Ascending aorta (tissue), 2 donors: ENCODE measurements around the gene LIMS4. TPM values are rescaled to one million over a fixed set of nuclear protein-coding genes. Genes with fewer than 3 reads are reported as not detected.
"Not testable (repeated sequence)": the region's sequence is repeated elsewhere in the genome, so short reads cannot be mapped to it uniquely, and the experiment has no call there.

Source experiments
- DNase-seq, 2 donors: peaks; one replicate each; pipeline ENCODE4 v3.0.0-alpha.2; 2019; ENCODE audit warnings: low spot score in 2 of 2
- H3K27ac ChIP-seq, 2 donors: fragments of 200-600 bp; sonication (generic); one replicate each; pipeline ENCODE4 v1.5.1; 2016 to 2017; ENCODE audit warnings: mild to moderate bottlenecking in 1 of 2
- H3K27me3 ChIP-seq: fragments of 200-600 bp; sonication (generic); one replicate; pipeline ENCODE4 v1.5.1; 2017
- H3K36me3 ChIP-seq, 2 donors: fragments of 200-600 bp; sonication (generic); one replicate each; pipeline ENCODE4 v1.5.1; 2016
- H3K4me1 ChIP-seq, 2 donors: fragments of 200-600 bp; sonication (generic); one replicate each; pipeline ENCODE4 v1.5.1; 2016 to 2017; ENCODE audit warnings: mild to moderate bottlenecking in 1 of 2
- H3K4me3 ChIP-seq, 2 donors: fragments of 200-600 bp; sonication (generic); one replicate each; pipeline ENCODE4 v1.5.1; 2016 to 2017; ENCODE audit warnings: mild to moderate bottlenecking in 1 of 2
- H3K9me3 ChIP-seq, 2 donors: fragments of 200-600 bp; sonication (generic); one replicate each; pipeline ENCODE4 v1.5.1; 2016
- CTCF ChIP-seq, 3 experiments: fragments of 200-600 bp in 2 of 3; fragments of 450-650 bp in 1 of 3; sonication (generic) in 2 of 3; IDR thresholded peaks; one replicate each; pipeline ENCODE4 v1.5.1; 2016 to 2019; ENCODE audit warnings: antibody characterized with exemption in 3 of 3, mild to moderate bottlenecking in 1 of 3, moderate library complexity in 1 of 3
- intact Hi-C: fragments of 100-400 bp; cut with DNase I; formaldehyde crosslinking; loops from one replicate; pipeline ENCODE4 v1.15.1; 2023
- total RNA-seq: library from RNA; depleted of rRNA; stranded (reverse); fragments of >200 nt; gene quantifications from one replicate; pipeline ENCODE4 v1.1.0, GENCODE V29; 2016

LIMS4 gene
- total RNA-seq, 1 donor from 2014 or later: 21.2 TPM

DNA sequence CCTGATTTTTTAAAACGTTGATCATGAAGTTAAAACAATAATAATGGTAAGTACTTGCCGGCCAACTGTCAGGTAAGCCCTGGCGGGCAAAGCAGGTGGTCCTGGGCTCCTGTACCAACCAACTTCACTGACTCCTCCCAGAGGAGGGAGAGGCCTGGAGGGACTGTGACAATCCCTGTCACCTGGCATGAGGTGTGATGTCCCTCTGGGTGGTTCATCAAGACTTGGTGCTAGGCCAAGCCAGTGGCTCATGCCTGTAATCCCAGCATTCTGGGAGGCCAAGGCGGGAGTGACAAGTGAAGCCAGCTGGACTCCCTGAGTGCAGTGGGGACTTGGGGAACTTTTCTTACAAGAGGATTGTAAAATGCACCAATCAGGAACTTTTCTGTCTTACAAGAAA, 48.2 kb downstream of the LIMS4 start:
- H3K27ac ChIP-seq, H3K9me3 ChIP-seq, H3K36me3 ChIP-seq, intact Hi-C loops, H3K4me1 ChIP-seq, H3K27me3 ChIP-seq, DNase-seq, H3K4me3 ChIP-seq: not testable (repeated sequence)

- H3K4me1 ChIP-seq, DNase-seq, H3K9me3 ChIP-seq, H3K27me3 ChIP-seq, H3K27ac ChIP-seq, intact Hi-C loops, H3K4me3 ChIP-seq, H3K36me3 ChIP-seq: not testable (repeated sequence)
These were observed 49.0 kb downstream of the LIMS4 start for GRCh38 chr2:110423574-110423962.

DNA sequence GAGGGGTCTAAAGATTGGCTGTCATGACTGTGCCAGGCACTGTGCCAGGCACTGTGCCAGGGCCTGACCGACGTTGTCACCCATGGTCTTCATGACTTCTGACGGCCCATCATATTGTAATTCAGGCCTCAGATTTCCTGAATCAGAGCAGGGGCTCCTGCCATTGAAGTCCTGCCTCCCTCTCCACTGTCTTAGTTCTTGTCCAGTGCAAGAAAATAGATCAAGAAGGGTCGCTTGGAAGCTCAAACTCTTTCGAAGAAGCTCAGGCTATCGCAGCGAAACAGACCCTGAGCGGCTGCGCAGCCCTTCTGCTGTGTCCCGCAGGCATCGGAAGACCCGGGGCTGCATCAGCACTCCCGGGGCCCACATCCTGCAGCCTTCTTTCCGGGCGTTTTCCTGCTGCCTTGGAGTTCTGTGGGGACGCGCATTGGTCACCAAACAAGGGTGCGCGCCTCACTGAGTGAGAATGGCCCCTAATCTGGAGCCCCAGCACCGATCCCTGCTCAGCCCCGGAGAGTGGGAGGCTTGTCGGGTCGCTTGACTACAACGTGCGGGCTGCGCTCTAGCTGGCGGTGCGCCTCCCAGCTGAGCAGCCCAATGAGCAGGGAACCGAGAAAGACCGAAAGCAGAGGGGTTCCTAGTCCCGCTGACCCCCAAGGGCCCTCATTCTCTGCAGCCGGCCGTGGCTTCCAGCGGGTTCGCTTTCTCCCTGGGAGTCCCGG, 49.6 kb downstream of the LIMS4 start:
- H3K36me3 ChIP-seq, H3K4me3 ChIP-seq, H3K27ac ChIP-seq, intact Hi-C loops, H3K9me3 ChIP-seq, H3K27me3 ChIP-seq, DNase-seq, H3K4me1 ChIP-seq: not testable (repeated sequence)

GRCh38 chr2:110420641-110421354, 51.8 kb downstream of the LIMS4 start:
- H3K9me3 ChIP-seq, H3K4me1 ChIP-seq, DNase-seq, H3K27me3 ChIP-seq, intact Hi-C loops, H3K27ac ChIP-seq, H3K4me3 ChIP-seq, H3K36me3 ChIP-seq: not testable (repeated sequence)

DNA sequence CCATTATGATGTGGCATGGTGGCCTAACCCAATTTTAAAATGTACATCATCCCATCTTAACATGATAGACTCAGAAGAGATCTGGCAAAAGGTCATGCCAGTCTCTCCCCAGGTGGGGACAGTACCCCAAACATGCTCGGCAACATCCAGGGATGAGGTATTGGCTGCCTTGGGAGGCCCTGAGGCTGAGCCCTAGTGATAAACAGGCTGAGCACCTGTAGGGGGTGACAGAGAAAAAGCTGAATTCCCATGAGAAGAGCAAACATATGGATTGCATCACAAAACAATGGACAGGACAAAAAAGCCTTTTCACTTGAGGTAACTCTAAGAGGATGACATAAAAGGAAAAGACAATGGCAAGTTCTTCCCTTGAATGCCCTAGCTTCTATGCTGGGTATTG, 65.5 kb downstream of the LIMS4 start:
- H3K27ac ChIP-seq, H3K36me3 ChIP-seq, H3K4me3 ChIP-seq, DNase-seq, H3K9me3 ChIP-seq, intact Hi-C loops, H3K27me3 ChIP-seq, H3K4me1 ChIP-seq: not testable (repeated sequence)

DNA sequence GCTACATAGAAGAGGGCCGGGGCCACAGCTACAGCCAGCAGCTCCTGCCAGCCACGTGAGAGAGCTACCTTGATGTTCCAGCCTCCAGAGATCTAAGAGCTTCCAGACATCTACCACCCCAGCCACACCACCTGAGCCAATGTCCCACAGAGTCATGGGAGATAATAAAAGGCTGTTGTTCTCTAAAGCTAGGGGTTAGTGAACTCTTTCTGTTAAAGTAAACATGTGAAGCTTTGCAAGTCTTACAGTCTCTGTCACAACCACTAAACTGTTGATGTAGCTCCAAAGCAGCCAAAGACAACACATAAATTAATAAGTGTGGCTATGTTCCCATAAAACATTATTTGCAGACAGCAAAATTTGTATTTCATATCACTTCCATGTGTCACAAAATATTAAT, 67.6 kb downstream of the LIMS4 start:
- H3K27ac ChIP-seq, H3K4me1 ChIP-seq, DNase-seq, intact Hi-C loops, H3K27me3 ChIP-seq, H3K36me3 ChIP-seq, H3K9me3 ChIP-seq, H3K4me3 ChIP-seq: not testable (repeated sequence)

DNA sequence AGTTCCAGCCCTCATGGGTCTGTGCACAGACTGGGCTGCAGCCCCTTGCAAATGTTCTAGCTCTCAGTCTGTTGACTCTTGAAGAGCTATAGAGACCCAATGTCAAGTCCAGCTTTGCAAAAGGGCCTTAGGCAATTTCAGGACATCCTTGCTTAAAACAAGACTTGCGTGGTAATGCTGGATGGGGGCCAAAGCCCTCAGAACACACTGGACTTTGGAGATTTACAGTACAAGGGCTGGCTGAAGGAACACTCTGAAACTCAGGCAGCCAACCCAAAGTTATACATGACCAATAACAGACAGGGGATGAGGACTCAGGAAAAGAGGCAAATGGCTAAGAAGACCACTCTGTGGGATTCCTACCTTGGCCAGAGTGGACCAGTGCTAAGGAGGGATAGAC, 68.4 kb downstream of the LIMS4 start:
- DNase-seq, H3K36me3 ChIP-seq, intact Hi-C loops, H3K27me3 ChIP-seq, H3K4me1 ChIP-seq, H3K9me3 ChIP-seq, H3K4me3 ChIP-seq, H3K27ac ChIP-seq: not testable (repeated sequence)

DNA sequence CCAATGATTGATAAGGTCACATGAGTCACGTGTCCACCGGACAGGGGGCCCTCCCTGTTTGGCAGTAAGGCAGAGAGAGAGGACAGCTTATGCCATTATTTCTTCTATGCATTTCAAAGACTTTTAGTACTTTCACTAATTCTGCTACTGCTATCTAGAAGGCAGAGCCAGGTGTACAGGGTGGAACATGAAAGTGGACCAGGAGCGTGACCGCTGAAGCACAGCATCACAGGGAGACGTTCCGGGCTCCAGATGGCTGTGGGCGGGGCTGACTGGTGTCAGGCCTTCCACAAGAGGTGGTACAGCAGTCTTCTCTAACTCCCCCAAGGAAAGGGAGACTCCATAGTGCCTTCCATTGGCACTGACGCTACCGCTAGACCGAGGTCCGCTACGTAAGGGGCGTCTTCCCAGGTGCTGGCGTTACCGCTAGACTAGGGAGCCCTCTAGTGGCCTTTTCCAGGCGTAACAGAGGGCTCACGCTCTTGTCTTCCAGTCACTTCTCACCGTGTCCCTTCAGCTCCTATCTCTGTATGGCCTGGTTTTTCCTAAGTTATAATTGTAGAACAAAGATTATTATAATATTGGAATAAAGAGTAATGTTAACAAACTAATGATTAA, 71.5 kb downstream of the LIMS4 start:
- intact Hi-C loops, H3K4me3 ChIP-seq, H3K4me1 ChIP-seq, DNase-seq, H3K9me3 ChIP-seq, H3K27me3 ChIP-seq, H3K36me3 ChIP-seq, H3K27ac ChIP-seq: not testable (repeated sequence)
- TF ChIP-seq CTCF (IDR thresholded peaks at IDR 0.05): peak in 1 of 3 experiments; percentile 7

GRCh38 chr2:110399378-110399777, 73.2 kb downstream of the LIMS4 start:
- intact Hi-C loops, H3K27ac ChIP-seq, H3K4me3 ChIP-seq, H3K4me1 ChIP-seq, H3K9me3 ChIP-seq, H3K36me3 ChIP-seq, H3K27me3 ChIP-seq, DNase-seq: not testable (repeated sequence)

DNA sequence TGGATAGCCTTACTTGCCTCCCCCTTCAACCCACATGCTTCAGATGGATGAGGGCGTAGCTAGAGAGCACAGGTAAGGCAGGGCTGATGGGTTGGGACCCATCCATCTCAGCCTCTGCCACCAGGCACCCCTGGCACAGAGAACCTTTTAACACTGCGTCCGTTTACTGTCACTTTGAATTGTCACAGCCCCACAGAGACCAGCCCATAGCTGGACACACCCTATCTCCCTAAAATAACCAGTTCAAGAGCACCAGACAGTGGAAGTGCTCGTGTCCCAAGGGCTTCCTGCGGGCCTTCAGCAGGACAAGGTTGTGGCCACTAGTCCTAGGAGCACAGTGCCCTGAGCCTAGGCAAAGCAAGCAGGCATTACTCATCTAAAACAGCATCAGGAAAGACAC, 76.6 kb downstream of the LIMS4 start:
- H3K9me3 ChIP-seq, H3K36me3 ChIP-seq, intact Hi-C loops, H3K27me3 ChIP-seq, H3K27ac ChIP-seq, H3K4me3 ChIP-seq, DNase-seq, H3K4me1 ChIP-seq: not testable (repeated sequence)

Other genes with a start within 250 kb of the LIMS4 start
- gene RGPD6, start 104.4 kb upstream of the LIMS4 start, total RNA-seq: 21.9 TPM
- not detected for gene BUB1, start 205.2 kb upstream of the LIMS4 start, total RNA-seq